Activated CD4-positive, alpha-beta T cell treated with anti-CD3 and anti-CD28 coated beads, Interleukin-2, amount 10 ng/mL, durations not matched to agents 24 days and 14 days (primary cell): ENCODE results near the gene A3GALT2. TPM values are rescaled to one million over a fixed set of nuclear protein-coding genes. Genes with fewer than 3 reads are reported as not detected.
A peak's percentile ranks its signal among the peaks of the same experiment; 100 is the strongest.

ENCODE experiments used
- DNase-seq: peaks from one replicate; pipeline ENCODE4 v3.0.0; 2022
- H3K27ac Mint-ChIP-seq: one replicate; pipeline ENCODE4 v1.8.0; 2022; ENCODE audit warnings: mild to moderate bottlenecking, mixed read lengths
- H3K27me3 Mint-ChIP-seq: one replicate; pipeline ENCODE4 v1.8.0; 2022; ENCODE audit warnings: mixed read lengths
- H3K36me3 Mint-ChIP-seq: one replicate; pipeline ENCODE4 v1.8.0; 2022; ENCODE audit warnings: low read depth, mild to moderate bottlenecking, mixed read lengths
- H3K4me1 Mint-ChIP-seq: one replicate; pipeline ENCODE4 v1.8.0; 2021; ENCODE audit warnings: mixed read lengths
- H3K4me3 Mint-ChIP-seq: one replicate; pipeline ENCODE4 v1.8.0; 2022; ENCODE audit warnings: mild to moderate bottlenecking, moderate library complexity, mixed read lengths
- H3K9me3 Mint-ChIP-seq: one replicate; pipeline ENCODE4 v1.8.0; 2021; ENCODE audit warnings: mixed read lengths
- intact Hi-C: fragments of 100-400 bp; cut with micrococcal nuclease; formaldehyde crosslinking; loops from one replicate; pipeline ENCODE4 v1.15.1; 2023
- total RNA-seq: library from RNA; stranded (reverse); gene quantifications from 2 replicates; pipeline ENCODE4 v1.2.3, GENCODE V29; 2022

Gene A3GALT2
- total RNA-seq, 1 donor from 2014 or later, result not detected

DNA sequence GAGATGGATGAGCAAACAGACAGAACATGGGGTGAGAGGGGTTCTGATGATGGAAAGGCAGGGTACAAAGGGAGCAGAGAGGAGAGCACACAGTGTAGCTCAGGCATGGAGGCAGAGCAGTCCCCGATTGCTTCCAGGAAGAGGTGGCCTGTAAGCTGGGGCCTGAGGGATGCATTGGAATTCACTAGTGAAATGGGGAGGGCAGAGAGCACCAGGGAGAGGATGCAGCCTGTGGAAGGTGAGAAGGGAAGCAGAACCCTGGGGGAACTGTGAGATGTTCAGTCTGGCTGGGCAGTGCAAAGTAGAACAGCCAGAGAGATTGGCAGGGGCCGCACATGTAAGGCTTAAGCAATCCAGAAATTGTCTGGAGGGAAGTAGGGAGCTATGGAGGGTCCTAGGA, 52.4 kb downstream of the A3GALT2 start:
- Mint-ChIP-seq H3K27me3 (no peaks in the 10 kb centered on the region), H3K27ac (no peak overlapping the region), H3K4me1 (peaks cover 12% of the 10 kb centered on the region), H3K9me3 (no peaks in the 10 kb centered on the region), H3K36me3 (no peaks in the 10 kb centered on the region), H3K4me3 (no peak overlapping the region)
- no peak for DNase-seq
- intact Hi-C loops, result no loop called here

- intact Hi-C loops, result no loop called here
- Mint-ChIP-seq H3K9me3 (no peaks in the 10 kb centered on the region), H3K4me3 (no peak overlapping the region), H3K4me1 (peaks cover 4% of the 10 kb centered on the region), H3K27ac (no peak overlapping the region), H3K36me3 (no peaks in the 10 kb centered on the region), H3K27me3 (no peaks in the 10 kb centered on the region)
- DNase-seq, result no peak
Measured at GRCh38 chr1:33267468-33268205, 53.3 kb downstream of the A3GALT2 start.

DNA sequence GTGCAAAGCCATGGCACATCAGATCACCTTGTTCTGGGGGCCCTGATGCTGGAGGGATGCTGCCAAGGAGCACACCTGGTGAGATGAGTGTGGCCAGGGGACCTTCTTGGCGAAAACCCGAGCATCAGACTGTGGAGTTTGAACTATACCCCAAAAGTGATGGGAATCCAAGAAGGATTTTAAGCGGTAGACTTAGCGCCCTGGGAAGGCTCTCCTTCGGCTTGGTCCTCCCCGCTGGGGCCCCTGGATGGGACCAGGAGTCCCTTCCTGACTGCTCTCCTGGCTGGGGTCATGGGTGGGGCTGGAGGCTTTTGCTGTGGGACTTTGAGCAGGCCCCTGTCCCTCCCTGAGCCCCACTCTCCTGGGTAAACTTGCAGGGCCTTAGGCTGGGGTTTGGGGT, 54.1 kb downstream of the A3GALT2 start:
- H3K4me1 Mint-ChIP-seq, result peaks cover 1% of the 10 kb centered on the region
- H3K36me3 Mint-ChIP-seq, result no peaks in the 10 kb centered on the region
- intact Hi-C loops, result no loop called here
- no peak for DNase-seq
- no peaks in the 10 kb centered on the region for H3K9me3 Mint-ChIP-seq
- H3K27ac Mint-ChIP-seq, result no peak overlapping the region
- no peaks in the 10 kb centered on the region for H3K27me3 Mint-ChIP-seq
- H3K4me3 Mint-ChIP-seq, result no peak overlapping the region

GRCh38 chr1:33265780-33266605, 54.9 kb downstream of the A3GALT2 start:
- H3K36me3 Mint-ChIP-seq, result no peaks in the 10 kb centered on the region
- DNase-seq, result no peak
- intact Hi-C loops, result no loop called here
- no peak overlapping the region for H3K27ac Mint-ChIP-seq
- peaks cover 4% of the 10 kb centered on the region for H3K4me1 Mint-ChIP-seq
- no peaks in the 10 kb centered on the region for H3K27me3 Mint-ChIP-seq
- H3K9me3 Mint-ChIP-seq, result no peaks in the 10 kb centered on the region
- no peak overlapping the region for H3K4me3 Mint-ChIP-seq

GRCh38 chr1:33263890-33264504, 56.9 kb downstream of the A3GALT2 start:
- peaks cover 9% of the 10 kb centered on the region for H3K4me1 Mint-ChIP-seq
- intact Hi-C loops, result no loop called here
- H3K36me3 Mint-ChIP-seq, result peaks cover 2% of the 10 kb centered on the region
- no peaks in the 10 kb centered on the region for H3K27me3 Mint-ChIP-seq
- no peak for DNase-seq
- H3K27ac Mint-ChIP-seq, result no peak overlapping the region
- no peaks in the 10 kb centered on the region for H3K9me3 Mint-ChIP-seq
- no peak overlapping the region for H3K4me3 Mint-ChIP-seq

DNA sequence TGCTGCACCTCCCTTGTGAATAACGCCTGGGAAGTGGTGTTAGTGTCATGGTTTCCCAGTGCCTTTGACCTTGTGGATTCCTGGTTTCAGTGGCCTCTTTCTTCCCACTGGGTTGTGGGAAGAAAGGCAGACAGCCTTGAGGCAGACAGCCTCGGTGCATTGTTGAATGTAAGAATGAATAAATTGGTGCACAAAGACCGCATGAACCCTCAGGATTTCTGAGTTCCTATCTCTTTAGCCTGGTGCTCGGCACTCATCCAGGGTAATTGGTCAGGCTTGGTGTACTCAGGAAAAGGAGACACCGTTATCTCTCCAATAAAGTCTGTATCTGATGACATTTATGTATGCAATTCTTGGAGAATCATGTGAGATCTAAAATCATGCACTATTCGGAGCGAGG, 59.6 kb downstream of the A3GALT2 start:
- Mint-ChIP-seq H3K4me3 (no peak overlapping the region), H3K27me3 (no peaks in the 10 kb centered on the region)

DNA sequence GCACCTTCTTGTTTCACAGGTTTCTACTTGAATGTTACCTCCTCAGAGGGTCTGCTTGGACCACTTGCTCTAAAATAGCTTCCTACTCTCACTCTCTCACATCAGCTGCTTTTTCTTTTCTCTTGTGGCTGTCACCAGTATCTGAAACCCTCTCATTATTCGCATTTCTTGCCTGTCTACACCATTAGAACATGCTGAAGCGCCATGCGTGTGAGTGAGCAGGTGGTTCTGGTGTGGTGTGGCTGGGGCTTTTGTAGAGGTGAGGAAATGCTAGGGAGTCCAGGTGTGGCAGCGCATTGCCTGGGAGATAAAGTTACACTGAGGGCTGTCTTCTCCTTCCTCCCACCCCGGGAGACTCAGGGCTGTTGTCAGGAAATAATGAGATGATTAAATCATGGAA, 60.5 kb downstream of the A3GALT2 start:
- H3K27ac Mint-ChIP-seq, result no peak overlapping the region
- peaks cover 17% of the 10 kb centered on the region for H3K4me1 Mint-ChIP-seq
- intact Hi-C loops, result no loop called here

More for the DNA sequence above, 59.6 kb downstream of the A3GALT2 start:
- no peaks in the 10 kb centered on the region for H3K9me3 Mint-ChIP-seq
- intact Hi-C loops, result no loop called here
- H3K27ac Mint-ChIP-seq, result no peak overlapping the region
- H3K4me1 Mint-ChIP-seq, result peaks cover 17% of the 10 kb centered on the region
- no peak for DNase-seq
- peaks cover 6% of the 10 kb centered on the region for H3K36me3 Mint-ChIP-seq

GRCh38 chr1:33259879-33260278, 61.0 kb downstream of the A3GALT2 start:
- no peaks in the 10 kb centered on the region for H3K9me3 Mint-ChIP-seq
- no peaks in the 10 kb centered on the region for H3K27me3 Mint-ChIP-seq
- H3K36me3 Mint-ChIP-seq, result peaks cover 6% of the 10 kb centered on the region
- intact Hi-C loops, result loop anchor here (5.0 kb wide), 1 partner anchor 443 kb away; the partner anchor contains the start of genes S100PBP and YARS1
- peaks cover 17% of the 10 kb centered on the region for H3K4me1 Mint-ChIP-seq
- DNase-seq, result no peak
- no peak overlapping the region for H3K4me3 Mint-ChIP-seq
- H3K27ac Mint-ChIP-seq, result no peak overlapping the region

More for the DNA sequence above, 60.5 kb downstream of the A3GALT2 start:
- Mint-ChIP-seq H3K9me3 (no peaks in the 10 kb centered on the region), H3K27me3 (no peaks in the 10 kb centered on the region), H3K36me3 (peaks cover 6% of the 10 kb centered on the region), H3K4me3 (no peak overlapping the region)
- no peak for DNase-seq

- no peak for DNase-seq
- intact Hi-C loops, result loop anchor here (5.0 kb wide), 1 partner anchor 442 kb away; the partner anchor contains the start of genes S100PBP and YARS1
- no peak overlapping the region for H3K27ac Mint-ChIP-seq
- no peak overlapping the region for H3K4me3 Mint-ChIP-seq
- H3K4me1 Mint-ChIP-seq, result peaks cover 17% of the 10 kb centered on the region
- peaks cover 6% of the 10 kb centered on the region for H3K36me3 Mint-ChIP-seq
- no peaks in the 10 kb centered on the region for H3K27me3 Mint-ChIP-seq
- no peaks in the 10 kb centered on the region for H3K9me3 Mint-ChIP-seq
Measured at GRCh38 chr1:33258788-33259274, 62.1 kb downstream of the A3GALT2 start.

- Mint-ChIP-seq H3K4me3 (peak overlapping the region; percentile 96), H3K4me1 (peaks cover 17% of the 10 kb centered on the region), H3K9me3 (no peaks in the 10 kb centered on the region), H3K27ac (peak overlapping the region; percentile 98), H3K27me3 (peaks cover under 1% of the 10 kb centered on the region), H3K36me3 (peaks cover 6% of the 10 kb centered on the region)
- no peak for DNase-seq
- intact Hi-C loops, result loop anchor here (2.0 to 5.0 kb wide), 2 partner anchors 77 to 441 kb away; partner anchors contain the start of genes S100PBP and YARS1
Measured at GRCh38 chr1:33257772-33258712, 62.9 kb downstream of the A3GALT2 start.

- Mint-ChIP-seq H3K9me3 (no peaks in the 10 kb centered on the region), H3K4me3 (peak overlapping the region; percentile 96)
Measured at GRCh38 chr1:33257207-33257771, 63.6 kb downstream of the A3GALT2 start.

More at GRCh38 chr1:33257207-33257771, 63.6 kb downstream of the A3GALT2 start:
- Mint-ChIP-seq H3K27me3 (peaks cover 3% of the 10 kb centered on the region), H3K36me3 (peaks cover 6% of the 10 kb centered on the region), H3K27ac (peak overlapping the region; percentile 98), H3K4me1 (peaks cover 17% of the 10 kb centered on the region)
- intact Hi-C loops, result loop anchor here (2.0 to 5.0 kb wide), 2 partner anchors 76 to 440 kb away; partner anchors contain the start of genes S100PBP and YARS1
- no peak for DNase-seq
